Ishikawa (cell line): ENCODE results near the gene TPRKB.

ENCODE experiments used
- CEBPB ChIP-seq: IDR thresholded peaks from 2 replicates; pipeline ENCODE4 v1.6.1; 2012
- CREB1 ChIP-seq: IDR thresholded peaks from 2 replicates; pipeline ENCODE4 v1.6.1; 2012; ENCODE audit warnings: low read depth
- EP300 ChIP-seq: IDR thresholded peaks from 2 replicates; pipeline ENCODE4 v1.6.1; 2012; ENCODE audit warnings: borderline replicate concordance
- MAX ChIP-seq: IDR thresholded peaks from 2 replicates; pipeline ENCODE4 v1.6.1; 2012
- TCF12 ChIP-seq: IDR thresholded peaks from 2 replicates; pipeline ENCODE4 v1.6.1; 2012; ENCODE audit warnings: low read depth
- YY1 ChIP-seq: IDR thresholded peaks from 2 replicates; pipeline ENCODE4 v1.6.1; 2012; ENCODE audit warnings: low read depth

GRCh38 chr2:73717251-73717606, 19.9 kb downstream of the TPRKB start:
- TF ChIP-seq EP300, result no peak
- TF ChIP-seq YY1, result no peak
- no peak for TF ChIP-seq CREB1
- TF ChIP-seq MAX, result no peak
- no peak for TF ChIP-seq CEBPB
- TF ChIP-seq TCF12, result no peak
